AG04449 (cell line): ENCODE measurements around the gene THOC2.
A peak's percentile ranks its signal among the peaks of the same experiment; 100 is the strongest.
"Not testable (repeated sequence)": the region's sequence is repeated elsewhere in the genome, so short reads cannot be mapped to it uniquely, and the experiment has no call there.

ENCODE experiments used
- CTCF ChIA-PET: fragments of 350-600 bp; formaldehyde crosslinking; extraction: SDS; loops from one replicate; lab custom pipeline; 2021; ENCODE audit warnings: antibody characterized with exemption; lab: Yijun Ruan, JAX
- POLR2A ChIA-PET: fragments of 400-600, 350-600 bp; formaldehyde crosslinking; extraction: SDS; loops from one replicate; lab custom pipeline; 2020; ENCODE audit warnings: antibody characterized with exemption, inconsistent platforms; lab: Yijun Ruan, JAX
- DNase-seq: peaks from one replicate; pipeline ENCODE4 v3.0.0-alpha.2; 2010; ENCODE audit warnings: low read depth, low spot score
- H3K4me3 ChIP-seq: 2 replicates; pipeline ENCODE4 v1.5.1; 2011; ENCODE audit warnings: low read depth, mild to moderate bottlenecking, control low read depth, low read length
- CTCF ChIP-seq: IDR thresholded peaks from one replicate; pipeline ENCODE4 v1.5.1; 2011; ENCODE audit warnings: mild to moderate bottlenecking, moderate library complexity, low read length, control low read depth, inconsistent platforms; ENCODE audit not compliant: insufficient read depth; ENCODE audit errors: missing control alignments

Gene THOC2

GRCh38 chrX:123742440-123742839 lies 9.6 kb upstream of the THOC2 start:
- DNase-seq, result no peak
- ChIA-PET POLR2A (no interaction called here), CTCF (no interaction called here)
- H3K4me3 ChIP-seq, result no peak overlapping the region
- no peak for TF ChIP-seq CTCF

- CTCF ChIA-PET, result no interaction called here
These were observed 7.7 kb upstream of the THOC2 start for GRCh38 chrX:123740536-123740935.

GRCh38 chrX:123740006-123740405 lies 7.2 kb upstream of the THOC2 start:
- no peak for DNase-seq
- POLR2A ChIA-PET, result no interaction called here
- CTCF ChIA-PET, result no interaction called here
- TF ChIP-seq CTCF, result no peak
- no peak overlapping the region for H3K4me3 ChIP-seq

More at GRCh38 chrX:123740536-123740935, 7.7 kb upstream of the THOC2 start:
- no peak overlapping the region for H3K4me3 ChIP-seq
- POLR2A ChIA-PET, result no interaction called here
- no peak for DNase-seq
- no peak for TF ChIP-seq CTCF

- no peak overlapping the region for H3K4me3 ChIP-seq
- no peak for TF ChIP-seq CTCF
- POLR2A ChIA-PET, result no interaction called here
- CTCF ChIA-PET, result no interaction called here
- no peak for DNase-seq
These were observed 6.6 kb upstream of the THOC2 start for GRCh38 chrX:123739474-123739873.

GRCh38 chrX:123738378-123738940 lies 5.6 kb upstream of the THOC2 start:
- POLR2A ChIA-PET, result no interaction called here
- H3K4me3 ChIP-seq, result no peak overlapping the region
- CTCF ChIA-PET, result no interaction called here
- no peak for TF ChIP-seq CTCF
- DNase-seq, result no peak

- CTCF ChIA-PET, result no interaction called here
- no peak for TF ChIP-seq CTCF
- POLR2A ChIA-PET, result interaction anchor here (0.5 kb wide), 1 partner anchor 15 kb away, joined by 3 read pairs; no protein-coding TSS in a partner anchor
- H3K4me3 ChIP-seq, result no peak overlapping the region
- DNase-seq, result peak; percentile 49
These were observed 3.6 kb upstream of the THOC2 start for GRCh38 chrX:123736333-123736921.

- POLR2A ChIA-PET, CTCF ChIA-PET, H3K4me3 ChIP-seq, DNase-seq: not testable (repeated sequence)
These were observed 2.3 kb upstream of the THOC2 start for GRCh38 chrX:123735137-123735536.

- POLR2A ChIA-PET, CTCF ChIA-PET, DNase-seq: not testable (repeated sequence)
These were observed 1.2 kb upstream of the THOC2 start for GRCh38 chrX:123734079-123734478.

More at GRCh38 chrX:123734079-123734478, 1.2 kb upstream of the THOC2 start:
- H3K4me3 ChIP-seq, result not testable (repeated sequence)
